Right cardiac atrium (tissue), 5 donors: ENCODE results near the gene MIF. TPM values are rescaled to one million over a fixed set of nuclear protein-coding genes. Genes with fewer than 3 reads are reported as not detected.
"Not testable (repeated sequence)": the region's sequence is repeated elsewhere in the genome, so short reads cannot be mapped to it uniquely, and the experiment has no call there.

Experiments
- ATAC-seq, 2 donors: fragments of 200-7000 bp; cut with Tn5 transposase; one replicate each; pipeline versions ENCODE4 v1.8.0 to v1.9.1; 2020; ENCODE audit warnings: moderate library complexity in 2 of 2, mild to moderate bottlenecking in 1 of 2
- DNase-seq, 3 donors: peaks; one replicate each; pipeline ENCODE4 v3.0.0-alpha.2; 2020
- H3K27ac ChIP-seq: one replicate; pipeline ENCODE4 v1.5.1; 2013; ENCODE audit warnings: mild to moderate bottlenecking, low read length, control low read depth, moderate library complexity
- H3K27me3 ChIP-seq: one replicate; pipeline ENCODE4 v1.6.1; 2013; ENCODE audit not compliant: control insufficient read depth, insufficient read depth
- H3K4me1 ChIP-seq: one replicate; pipeline ENCODE4 v1.6.1; 2013; ENCODE audit warnings: low read length; ENCODE audit not compliant: control insufficient read depth, insufficient read depth
- H3K4me3 ChIP-seq: one replicate; pipeline ENCODE4 v1.5.1; 2013; ENCODE audit warnings: low read length, control low read depth
- H3K9me3 ChIP-seq: one replicate; pipeline ENCODE4 v1.6.1; 2013; ENCODE audit warnings: low read length; ENCODE audit not compliant: control insufficient read depth
- WGBS: extraction: QIAGEN DNeasy Blood & Tissue Kit; methylation state at CpG from one replicate; pipeline ENCODE4 v1.1.7; 2013; 5-methylcytosine and 5-hydroxymethylcytosine counted together
- intact Hi-C, 4 donors: fragments of 100-400 bp; cut with DNase I; formaldehyde crosslinking; loops; one replicate each; pipeline versions ENCODE4 v1.11.0 to v1.14.0; 2022 to 2023
- polyA plus RNA-seq: library from polyadenylated mRNA; stranded (reverse); fragments of 200-250 nt; gene quantifications from one replicate; pipeline ENCODE4 v1.2.3, GENCODE V29; 2013
- total RNA-seq, 4 donors: library from RNA; stranded (reverse); fragmentation: NEBNext Ultra II Directional; extraction: Animal tissue kit (Norgen Biotek cat#: 25700); gene quantifications; one replicate each; pipeline ENCODE4 v1.2.1, GENCODE V29; 2021
- donor health status: healthy with polysubstance abuse.
- donor health status: DM: no; HTN: yes; CAD: no.
- donor health status: DM: no; HTN: no; CAD: no.
- donor health status: DM: no; HTN: yes; CAD: no; lungs with severe emphysema.
- donor health status: DM: yes; HTN: yes; CAD: no.

Gene MIF
- total and polyA plus RNA-seq, 5 donors: 250 to 369 (median 273) TPM

DNA sequence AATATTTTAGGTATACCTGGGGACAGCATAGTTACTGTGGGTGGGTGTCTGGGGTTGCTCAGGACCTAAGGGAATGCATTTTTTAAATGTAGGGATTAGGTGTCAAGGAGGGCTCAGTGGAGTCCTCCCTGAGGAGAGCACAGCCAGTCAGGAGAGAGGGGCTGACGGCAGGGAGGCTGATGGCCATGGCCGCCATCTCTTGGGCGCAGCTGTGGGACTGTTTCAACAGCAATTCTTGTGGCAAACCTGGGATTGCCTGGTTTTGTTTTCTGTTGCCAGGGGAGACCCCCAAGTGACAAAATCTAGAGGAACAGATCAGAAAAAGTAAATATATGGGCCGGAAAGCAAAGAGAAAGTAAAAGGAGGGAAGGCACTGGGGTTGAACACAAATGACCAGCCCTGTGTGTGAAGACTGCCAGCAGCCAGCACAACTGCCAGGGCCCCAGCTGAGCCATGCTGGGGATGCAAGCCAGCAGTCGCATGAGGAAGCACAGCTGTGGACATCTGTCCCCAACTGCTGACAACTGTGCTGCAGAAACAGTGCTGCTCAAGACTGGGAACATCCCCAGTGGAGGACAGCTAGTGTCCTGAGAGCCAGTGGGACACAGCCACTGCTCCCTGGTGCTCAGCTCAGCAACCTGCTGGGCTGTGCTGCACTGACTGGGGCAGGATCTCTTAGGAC is 10.5 kb downstream of the MIF start:
- Histone ChIP-seq H3K9me3 (no peaks in the 10 kb centered on the region), H3K27ac (no peak overlapping the region), H3K4me1 (no peaks in the 10 kb centered on the region), H3K27me3 (no peaks in the 10 kb centered on the region), H3K4me3 (no peak overlapping the region)
- intact Hi-C loops: no loop called here
- 63% methylated on average over 5 of the region's 5 CpGs for WGBS
- DNase-seq (peak; percentile 69 to 88 (median 87)), ATAC-seq (peak; percentile 57 to 60)

DNA sequence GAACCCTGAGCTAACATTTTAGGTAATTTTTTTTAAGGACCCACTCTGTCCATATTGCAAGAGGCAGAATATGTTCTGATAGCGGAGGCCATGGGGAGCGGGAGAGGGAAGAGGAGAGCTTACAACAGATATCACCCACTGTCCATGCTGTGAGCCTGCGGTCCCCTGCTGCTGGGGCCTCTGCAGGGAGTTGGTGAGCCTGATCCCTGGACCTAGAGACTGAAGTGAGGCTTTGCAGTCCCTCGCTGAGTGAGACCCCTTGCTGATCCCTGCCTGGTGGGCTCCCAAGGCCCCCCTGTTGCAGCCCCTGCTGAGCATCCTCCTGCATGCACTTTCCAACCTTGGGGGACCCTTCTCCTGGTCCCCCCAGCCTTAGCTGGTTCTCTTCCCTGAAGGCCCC is 12.5 kb downstream of the MIF start:
- Histone ChIP-seq H3K9me3 (no peaks in the 10 kb centered on the region), H3K4me1 (no peaks in the 10 kb centered on the region), H3K4me3 (no peak overlapping the region), H3K27me3 (no peaks in the 10 kb centered on the region), H3K27ac (no peak overlapping the region)
- WGBS: 90% methylated on average over 4 of the region's 4 CpGs
- DNase-seq (no peak), ATAC-seq (no peak)
- intact Hi-C loops: no loop called here

DNA sequence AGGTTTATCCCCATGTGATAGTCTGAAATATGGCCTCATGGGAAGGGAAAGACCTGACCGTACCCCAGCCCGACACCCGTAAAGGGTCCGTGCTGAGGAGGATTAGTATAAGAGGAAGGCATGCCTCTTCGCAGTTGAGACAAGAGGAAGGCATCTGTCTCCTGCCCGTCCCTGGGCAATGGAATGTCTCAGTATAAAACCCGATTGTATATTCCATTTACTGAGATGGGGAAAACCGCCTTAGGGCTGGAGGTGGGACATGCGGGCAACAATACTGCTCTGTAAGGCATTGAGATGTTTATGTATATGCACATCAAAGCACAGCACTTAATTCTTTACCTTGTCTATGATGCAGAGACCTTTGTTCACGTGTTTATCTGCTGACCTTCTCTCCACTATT is 13.2 kb downstream of the MIF start:
- WGBS: 67% methylated on average over 10 of the region's 10 CpGs
- intact Hi-C loops, H3K9me3 ChIP-seq, H3K27ac ChIP-seq, H3K27me3 ChIP-seq, H3K4me1 ChIP-seq, H3K4me3 ChIP-seq, ATAC-seq, DNase-seq: not testable (repeated sequence)

DNA sequence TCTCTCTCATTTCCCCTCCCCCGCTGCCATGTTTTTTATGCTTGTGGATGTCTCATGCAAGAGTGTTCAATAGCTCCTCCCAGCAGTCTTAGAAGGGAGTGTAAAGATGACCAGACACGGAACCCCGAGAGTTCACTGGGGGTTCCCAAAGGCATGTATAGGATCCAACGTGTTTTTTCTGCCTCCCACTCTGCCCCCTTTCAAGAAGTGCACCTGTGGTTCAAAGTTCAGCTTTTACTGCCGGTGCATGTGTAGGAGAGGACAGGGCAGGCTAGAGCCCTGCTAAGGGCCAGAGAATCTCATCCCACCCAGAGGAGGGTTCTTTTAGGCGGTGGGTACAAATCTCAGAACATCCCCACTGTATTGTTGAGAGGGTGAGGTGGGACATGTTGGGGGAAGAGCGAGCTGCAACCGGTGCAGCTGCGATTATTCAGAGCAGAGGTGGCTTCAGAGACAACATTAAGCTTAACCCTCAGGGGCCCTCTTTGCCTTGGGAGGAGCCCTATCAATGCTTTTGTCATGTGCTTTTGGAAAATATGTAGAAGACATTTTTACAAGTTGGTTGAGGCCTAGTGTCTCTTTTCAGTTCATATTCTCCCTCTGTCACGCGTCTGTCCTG is 14.5 kb downstream of the MIF start:
- Histone ChIP-seq H3K4me3 (no peak overlapping the region), H3K27me3 (no peaks in the 10 kb centered on the region), H3K27ac (no peak overlapping the region), H3K4me1 (peaks cover 2% of the 10 kb centered on the region), H3K9me3 (no peaks in the 10 kb centered on the region)
- DNase-seq (no peak), ATAC-seq (no peak)
- 71% methylated on average over 11 of the region's 11 CpGs for WGBS
- intact Hi-C loops: no loop called here

DNA sequence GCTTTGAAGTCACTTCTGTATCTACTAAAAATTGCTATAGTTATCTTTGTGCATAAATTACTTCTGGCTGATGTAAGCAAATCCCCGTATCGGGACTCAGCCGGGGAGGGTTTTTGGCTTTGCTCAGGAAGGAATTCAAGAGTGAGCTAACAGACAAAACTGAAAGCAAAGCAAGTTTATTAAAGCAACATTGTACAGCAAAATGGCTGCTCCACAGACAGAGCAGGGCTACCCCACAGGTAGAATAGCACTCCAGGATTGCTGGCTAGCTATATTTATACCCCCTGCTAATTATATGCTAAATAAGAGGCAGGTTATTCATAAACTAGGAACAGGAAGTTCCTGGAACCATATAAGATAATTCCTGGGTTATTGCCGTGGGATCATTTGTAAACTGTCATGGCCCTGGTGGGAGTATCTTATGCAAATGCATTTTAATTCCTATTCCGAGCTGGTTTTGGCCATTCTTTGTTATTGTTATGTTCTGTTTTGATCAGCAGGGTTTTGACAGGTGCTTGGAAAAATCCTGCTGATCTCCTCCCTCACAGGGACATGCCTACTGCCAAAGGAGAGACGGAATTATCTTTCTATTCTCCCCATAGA is 15.2 kb downstream of the MIF start:
- intact Hi-C loops: no loop called here
- ATAC-seq (no peak), DNase-seq (no peak)
- WGBS: 36% methylated on average over 6 of the region's 6 CpGs
- no peak overlapping the region for H3K27ac ChIP-seq
- H3K4me1 ChIP-seq: peaks cover 2% of the 10 kb centered on the region
- H3K4me3 ChIP-seq: no peak overlapping the region
- no peaks in the 10 kb centered on the region for H3K9me3 ChIP-seq
- no peaks in the 10 kb centered on the region for H3K27me3 ChIP-seq

DNA sequence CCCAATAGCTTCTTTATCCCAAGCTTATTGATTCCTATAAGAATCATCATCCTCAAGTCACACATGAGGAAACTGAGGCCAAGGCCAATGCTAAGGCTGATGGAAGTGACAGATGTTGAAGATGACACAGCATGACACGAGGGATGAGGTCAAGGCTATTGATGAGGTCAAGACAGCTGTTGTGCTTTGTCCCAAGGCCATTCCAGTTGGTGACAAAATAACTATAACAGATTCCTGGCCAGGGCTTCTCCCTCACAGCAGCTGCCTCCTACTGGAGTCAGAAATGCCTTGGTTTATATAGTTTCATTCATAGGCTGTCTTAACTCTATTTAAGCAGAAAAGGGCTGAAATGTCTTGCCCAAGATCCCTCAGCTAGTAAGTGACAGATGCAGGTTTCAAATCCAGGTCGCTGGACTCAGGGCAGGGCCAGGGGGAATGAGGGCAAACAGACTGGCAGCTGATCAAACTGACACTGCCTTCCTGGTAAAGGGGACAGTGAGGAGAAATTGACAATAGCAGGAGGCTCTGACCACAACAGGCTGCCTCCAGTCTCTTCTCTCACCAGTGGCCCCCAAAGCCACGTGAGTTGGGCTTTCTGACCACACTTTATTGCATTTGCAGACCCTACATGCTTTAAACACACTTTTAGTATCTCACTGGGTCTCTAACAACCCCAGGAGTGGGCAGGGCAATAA is 16.5 kb downstream of the MIF start:
- no peak for ATAC-seq
- no peaks in the 10 kb centered on the region for H3K27me3 ChIP-seq
- no peaks in the 10 kb centered on the region for H3K9me3 ChIP-seq
- 85% methylated on average over 3 of the region's 3 CpGs for WGBS
- no peak for DNase-seq
- peaks cover 2% of the 10 kb centered on the region for H3K4me1 ChIP-seq
- intact Hi-C loops: loop anchor here in 1 of 4 donors (5.0 kb wide), 1 partner anchor 247 kb away; no protein-coding TSS in a partner anchor
- no peak overlapping the region for H3K27ac ChIP-seq
- no peak overlapping the region for H3K4me3 ChIP-seq

DNA sequence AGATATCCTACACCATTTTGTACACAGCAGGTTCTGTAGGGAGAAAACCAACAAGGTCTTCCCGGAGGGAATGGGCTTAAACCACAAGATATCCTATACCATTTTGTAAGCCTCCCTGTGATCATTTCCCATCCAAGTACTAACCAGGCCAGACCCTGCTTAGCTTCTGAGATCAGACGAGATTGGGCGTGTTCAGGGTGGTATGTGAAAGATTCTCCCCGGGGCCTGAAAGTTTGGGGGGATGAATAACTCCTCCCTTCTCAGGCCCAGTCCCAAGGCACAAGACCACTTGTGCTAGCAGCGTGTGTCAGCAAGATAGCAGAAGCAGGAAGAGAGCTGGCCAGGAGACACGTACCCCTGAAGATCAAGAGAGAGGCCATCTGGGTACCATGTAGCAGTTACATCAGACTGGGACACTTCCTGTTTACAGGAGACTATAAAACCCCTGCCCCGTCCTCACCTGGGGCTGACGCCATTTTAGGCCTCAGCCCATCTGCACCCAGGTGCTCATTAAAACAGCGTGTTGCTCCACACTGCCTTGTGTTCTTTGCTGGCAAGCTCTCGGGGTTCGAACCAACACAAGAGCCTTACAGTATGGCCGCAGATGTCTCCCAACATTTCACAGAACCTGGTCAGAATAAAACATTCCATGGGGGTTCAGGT is 17.3 kb downstream of the MIF start:
- DNase-seq (no peak), ATAC-seq (no peak)
- no peaks in the 10 kb centered on the region for H3K27me3 ChIP-seq
- H3K9me3 ChIP-seq: no peaks in the 10 kb centered on the region
- no peak overlapping the region for H3K4me3 ChIP-seq
- no peak overlapping the region for H3K27ac ChIP-seq
- peaks cover 2% of the 10 kb centered on the region for H3K4me1 ChIP-seq
- intact Hi-C loops: loop anchor here in 1 of 4 donors (5.0 kb wide), 1 partner anchor 246 kb away; no protein-coding TSS in a partner anchor
- WGBS: 92% methylated on average over 12 of the region's 12 CpGs

DNA sequence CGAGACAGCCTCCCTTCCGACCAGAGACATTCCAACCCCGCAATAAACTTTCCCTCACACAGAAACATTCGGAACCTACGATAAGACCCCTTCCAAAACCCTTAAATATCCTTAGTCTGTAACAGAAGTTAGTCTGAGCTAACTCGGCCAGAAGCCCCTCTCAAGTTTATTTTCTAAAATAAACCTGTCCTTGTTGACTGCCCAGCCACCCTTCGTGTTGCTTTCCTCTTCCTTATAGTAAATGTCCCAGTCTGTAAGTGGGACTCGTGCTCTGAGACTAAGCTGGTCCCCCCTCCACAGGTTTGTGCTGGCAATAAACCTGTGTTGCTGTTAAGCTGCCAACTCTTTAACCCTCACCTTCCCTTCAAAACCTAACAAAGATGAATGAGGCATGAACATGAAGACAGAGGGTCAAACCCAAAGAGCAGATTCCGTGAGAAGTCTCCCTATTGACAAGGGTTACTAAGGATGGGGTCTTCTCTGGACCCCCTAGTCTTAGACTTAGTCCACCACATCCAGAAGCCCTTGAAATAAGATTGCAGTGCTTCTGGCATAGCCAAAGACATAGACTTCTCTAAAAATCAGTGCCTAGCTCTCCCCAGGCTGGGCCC is 18.2 kb downstream of the MIF start:
- ATAC-seq: no peak
- H3K27ac ChIP-seq: no peak overlapping the region
- no peak overlapping the region for H3K4me3 ChIP-seq
- intact Hi-C loops: loop anchor here in 1 of 4 donors (5.0 kb wide), 1 partner anchor 245 kb away; no protein-coding TSS in a partner anchor
- 94% methylated on average over 9 of the region's 9 CpGs for WGBS
- DNase-seq: no peak
- no peaks in the 10 kb centered on the region for H3K27me3 ChIP-seq
- no peaks in the 10 kb centered on the region for H3K9me3 ChIP-seq
- peaks cover 2% of the 10 kb centered on the region for H3K4me1 ChIP-seq

DNA sequence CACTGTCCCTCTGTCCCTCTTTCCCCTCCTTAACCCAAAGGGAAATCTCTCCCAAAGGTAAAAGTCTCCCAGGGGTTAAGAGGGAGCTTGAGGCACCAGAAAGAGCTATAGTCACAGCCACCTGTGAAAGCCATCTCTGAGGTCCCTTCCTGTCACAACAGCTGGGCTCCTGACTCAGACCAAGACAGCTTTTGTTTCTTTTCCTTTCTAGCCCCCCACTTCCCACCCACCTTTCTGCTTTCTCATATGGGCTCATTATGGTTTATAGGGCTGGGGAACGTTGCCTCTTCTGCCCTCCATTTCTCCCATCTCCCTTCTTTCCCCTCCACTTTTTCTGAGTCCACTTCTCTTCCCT is 19.1 kb downstream of the MIF start:
- DNase-seq (no peak), ATAC-seq (no peak)
- intact Hi-C loops: loop anchor here in 1 of 4 donors (5.0 kb wide), 1 partner anchor 244 kb away; no protein-coding TSS in a partner anchor
- Histone ChIP-seq H3K27me3 (no peaks in the 10 kb centered on the region), H3K4me1 (peaks cover 2% of the 10 kb centered on the region), H3K27ac (peak overlapping the region; percentile 79), H3K9me3 (no peaks in the 10 kb centered on the region), H3K4me3 (peak overlapping the region; percentile 50)
- WGBS: 0% methylated on average over 1 of the region's 1 CpG

DNA sequence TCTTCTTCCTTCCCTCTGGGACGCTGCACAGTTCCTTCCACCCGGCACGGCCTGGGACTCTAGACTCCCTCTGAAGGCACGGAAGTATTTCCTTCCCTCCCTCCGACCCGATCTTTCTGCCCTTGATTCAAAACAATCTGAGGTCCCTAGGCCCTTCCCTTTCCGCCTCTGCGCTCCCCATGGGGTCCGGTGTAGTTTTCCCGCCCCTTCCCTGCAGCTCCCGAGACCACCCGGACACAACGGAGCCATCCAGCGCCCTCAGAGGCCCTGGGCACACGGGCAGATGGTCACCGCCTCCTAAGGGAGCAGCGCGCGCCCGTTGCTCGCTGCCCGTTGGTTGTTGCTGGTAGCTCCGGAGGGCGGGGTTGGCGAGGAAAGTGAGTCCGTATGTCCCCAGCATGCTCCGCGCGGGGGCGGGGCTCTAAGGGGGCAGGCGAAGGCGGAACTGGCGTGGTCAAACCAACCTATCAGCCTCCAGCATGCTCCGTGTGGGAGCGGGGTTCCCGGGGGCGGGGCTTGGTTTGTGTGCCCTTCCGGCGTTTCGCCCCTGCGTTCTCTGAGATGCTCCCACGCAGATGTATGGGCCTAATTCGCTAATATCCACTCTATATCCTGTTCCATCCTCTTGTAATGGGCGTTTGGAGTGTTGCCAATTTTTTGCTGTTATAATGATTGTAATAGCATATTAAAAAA is 19.6 kb downstream of the MIF start:
- intact Hi-C loops: loop anchor here in 1 of 4 donors (5.0 kb wide), 1 partner anchor 243 kb away; no protein-coding TSS in a partner anchor
- H3K9me3 ChIP-seq: no peaks in the 10 kb centered on the region
- WGBS: under 1% methylated on average over 44 of the region's 44 CpGs
- DNase-seq (peak; percentile 100), ATAC-seq (peak; percentile 99)
- peak overlapping the region; percentile 50 for H3K4me3 ChIP-seq
- no peaks in the 10 kb centered on the region for H3K27me3 ChIP-seq
- peaks cover 2% of the 10 kb centered on the region for H3K4me1 ChIP-seq
- peak overlapping the region; percentile 79 for H3K27ac ChIP-seq
